GM12878 (cell line): ENCODE measurements around the gene NKAIN1. TPM values are rescaled to one million over a fixed set of nuclear protein-coding genes. Genes with fewer than 3 reads are reported as not detected.

Experiments
- ATAC-seq: fragments of 200-7000 bp; cut with Tn5 transposase; 3 replicates; pipeline ENCODE4 v1.9.1; 2020; ENCODE audit warnings: mild to moderate bottlenecking, moderate library complexity
- BruUV-seq: library from RNA; stranded (reverse); fragments of 400-500 nt; replicated peaks from 2 replicates; lab custom pipeline; 2021; lab: Mats Ljungman, UMichigan
- CTCF ChIA-PET: fragments of 300-600 bp; sonication (Branson Sonifier 250); formaldehyde crosslinking; extraction: SDS; loops from one replicate; lab custom pipeline; 2021; ENCODE audit warnings: inconsistent platforms; lab: Yijun Ruan, JAX
- POLR2A ChIA-PET: fragments of 350-600 bp; formaldehyde crosslinking; extraction: SDS; loops from one replicate; lab custom pipeline; 2021; ENCODE audit warnings: inconsistent platforms; lab: Charles Lee
- RAD21 ChIA-PET: fragments of 300-600 bp; sonication (Branson Sonifier 250); formaldehyde crosslinking; loops from one replicate; lab custom pipeline; 2023; ENCODE audit warnings: antibody characterized with exemption; ENCODE audit not compliant: unreplicated experiment; lab: Charles Lee
- SMC1A ChIA-PET: fragments of 300-600 bp; sonication (Branson Sonifier 250); formaldehyde crosslinking; loops from one replicate; lab custom pipeline; 2023; ENCODE audit not compliant: unreplicated experiment, uncharacterized antibody; lab: Charles Lee
- DNase-seq: peaks from one replicate; pipeline ENCODE4 v3.0.0-alpha.2; 2011; ENCODE audit warnings: low read depth, low spot score
- FAIRE-seq: peaks from 3 replicates; lab custom pipeline; 2011; peaks lifted over from hg19 to GRCh38; lab: Jason Lieb, UNC
- H2AFZ ChIP-seq: 2 replicates; pipeline ENCODE4 v1.6.0; 2011; ENCODE audit warnings: low read depth, low read length, control low read depth; ENCODE audit not compliant: control insufficient read depth
- H3K27ac ChIP-seq: 2 replicates; pipeline ENCODE4 v1.5.1; 2011; ENCODE audit warnings: control low read depth; ENCODE audit not compliant: control insufficient read depth, insufficient read depth
- H3K27me3 ChIP-seq, 2 experiments: replicated peaks in 1 of 2; 2 replicates each; pipeline versions ENCODE4 v1.6.0 to v1.6.1; 2011; ENCODE audit warnings: low read length in 1 of 2; ENCODE audit not compliant: control insufficient read depth in 2 of 2, insufficient read depth in 2 of 2
- H3K36me3 ChIP-seq, 2 experiments: 2 replicates each; pipeline ENCODE4 v1.5.1; 2011; ENCODE audit warnings: low read length in 1 of 2; ENCODE audit not compliant: control insufficient read depth in 2 of 2, insufficient read depth in 2 of 2
- H3K4me1 ChIP-seq: 2 replicates; pipeline ENCODE4 v1.6.1; 2011; ENCODE audit warnings: mild to moderate bottlenecking, low read length, moderate library complexity, mixed read lengths; ENCODE audit not compliant: control insufficient read depth, insufficient read depth
- H3K4me2 ChIP-seq: 2 replicates; pipeline ENCODE4 v1.6.0; 2011; ENCODE audit warnings: control low read depth; ENCODE audit not compliant: control insufficient read depth, insufficient read depth
- H3K4me3 ChIP-seq: fragments of 200-600 bp; sonication (generic); 2 replicates; pipeline ENCODE4 v1.5.1; 2016
- H3K79me2 ChIP-seq: 2 replicates; pipeline ENCODE4 v1.6.0; 2011; ENCODE audit warnings: low read length; ENCODE audit not compliant: control insufficient read depth, insufficient read depth
- H3K9ac ChIP-seq: 2 replicates; pipeline ENCODE4 v1.8.0; 2011; ENCODE audit warnings: low read length, control low read depth, mixed read lengths; ENCODE audit not compliant: control insufficient read depth, insufficient read depth
- H3K9me3 ChIP-seq: replicated peaks from 3 replicates; pipeline ENCODE4 v1.5.1; 2011; ENCODE audit warnings: mild to moderate bottlenecking, low read length; ENCODE audit not compliant: control insufficient read depth, insufficient read depth
- H4K20me1 ChIP-seq: 2 replicates; pipeline ENCODE4 v1.6.0; 2011; ENCODE audit not compliant: control insufficient read depth, insufficient read depth
- BHLHE40 ChIP-seq, 2 experiments: fragments of 450-650 bp in 1 of 2; IDR thresholded peaks; 2 replicates each; pipeline ENCODE4 v1.6.1; 2011 to 2017; ENCODE audit warnings: low read depth in 2 of 2, borderline replicate concordance in 1 of 2, improper control_type of control experiment in 1 of 2, low read length in 1 of 2, mild to moderate bottlenecking in 1 of 2
- CEBPB ChIP-seq, 2 experiments: fragments of 150-350 bp in 1 of 2; IDR thresholded peaks; 2 replicates each; pipeline ENCODE4 v1.6.1; 2012 to 2014; ENCODE audit warnings: low read depth in 2 of 2, low read length in 2 of 2, borderline replicate concordance in 1 of 2, inconsistent platforms in 1 of 2
- EP300 ChIP-seq, 2 experiments: fragments of 150-350 bp in 1 of 2; IDR thresholded peaks; 2 replicates each; pipeline ENCODE4 v1.6.1; 2011 to 2012; ENCODE audit warnings: low read depth in 2 of 2, low read length in 2 of 2, borderline replicate concordance in 1 of 2, improper control_type of control experiment in 1 of 2, inconsistent platforms in 1 of 2; ENCODE audit not compliant: control insufficient read depth in 1 of 2
- FOS ChIP-seq: IDR thresholded peaks from 3 replicates; pipeline ENCODE4 v1.6.1; 2011; ENCODE audit warnings: borderline replicate concordance; ENCODE audit not compliant: insufficient read length; ENCODE audit errors: extremely low read depth
- FOXM1 ChIP-seq: IDR thresholded peaks from 2 replicates; pipeline ENCODE4 v1.6.1; 2012; ENCODE audit warnings: low read depth, mild to moderate bottlenecking, inconsistent platforms, low read length, moderate library complexity
- JUNB ChIP-seq: IDR thresholded peaks from 2 replicates; pipeline ENCODE4 v1.6.1; 2016; ENCODE audit warnings: antibody characterized with exemption, mild to moderate bottlenecking
- MTA2 ChIP-seq: fragments of 450-650 bp; IDR thresholded peaks from 2 replicates; pipeline ENCODE4 v1.6.1; 2016; ENCODE audit warnings: low read depth, mild to moderate bottlenecking, moderate library complexity
- NFXL1 ChIP-seq: fragments of 450-650 bp; IDR thresholded peaks from 2 replicates; pipeline ENCODE4 v1.6.1; 2017; ENCODE audit warnings: antibody characterized with exemption, mild to moderate bottlenecking, borderline replicate concordance
- PAX5 ChIP-seq: IDR thresholded peaks from 2 replicates; pipeline ENCODE4 v1.6.1; 2011; ENCODE audit warnings: low read depth, low read length, borderline replicate concordance
- PML ChIP-seq: IDR thresholded peaks from 2 replicates; pipeline ENCODE4 v1.6.1; 2012; ENCODE audit warnings: low read length, inconsistent platforms
- SMARCA5 ChIP-seq: fragments of 450-650 bp; IDR thresholded peaks from 2 replicates; pipeline ENCODE4 v1.6.1; 2017; ENCODE audit warnings: mild to moderate bottlenecking
- SREBF1 ChIP-seq: IDR thresholded peaks from 2 replicates; pipeline ENCODE4 v1.6.1; 2012; ENCODE audit warnings: mild to moderate bottlenecking, low read length
- ZBED1 ChIP-seq: IDR thresholded peaks from 2 replicates; pipeline ENCODE4 v1.6.1; 2016; ENCODE audit warnings: borderline replicate concordance
- WGBS: methylation state at CpG from one replicate; pipeline ENCODE4 v1.1.6; 2016; ENCODE audit warnings: low lambda C conversion rate; ENCODE audit not compliant: insufficient replicate concordance, insufficient coverage; ENCODE audit errors: missing lambda C conversion rate; 5-methylcytosine and 5-hydroxymethylcytosine counted together
- in situ Hi-C: fragments of 300-500 bp; cut with MboI; formaldehyde crosslinking; loops from 9 replicates; pipeline ENCODE4 v1.14.3; 2018; ENCODE audit warnings: mixed read lengths
- intact Hi-C: fragments of 100-400 bp; cut with micrococcal nuclease; formaldehyde crosslinking; loops from one replicate; pipeline ENCODE4 v1.14.2; 2022; ENCODE audit not compliant: unreplicated experiment
- polyA plus RNA-seq, 11 experiments: library from polyadenylated mRNA; depleted of rRNA in 4 of 11; unstranded in 6 of 11; stranded (reverse) in 5 of 11; fragments of >200 nt; fragmentation: Nextera tagmentation in 4 of 11; fragmentation: Illumina TruSeq in 1 of 11; extraction: Ambion mirVana in 4 of 11; extraction: Trizol in 1 of 11; gene quantifications; 1 replicate in 1 of 11; 2 replicates in 10 of 11; pipeline versions ENCODE4 v1.2.1 to v1.2.3, GENCODE V29; 2011 to 2016; ENCODE audit warnings: inconsistent platforms in 2 of 11, missing spikeins in 2 of 11, low read depth in 1 of 11
- total RNA-seq, 4 experiments: library from RNA; depleted of rRNA in 3 of 4; stranded (reverse); fragments of >200 nt in 3 of 4; fragmentation: Illumina TruSeq in 1 of 4; extraction: Trizol in 1 of 4; gene quantifications; 2 replicates each; pipeline versions ENCODE4 v1.2.1 to v1.2.3, GENCODE V29; 2013 to 2021
- TF ChIP-seq, protein P1 (sequence below): IDR thresholded peaks from 2 replicates; pipeline ENCODE4 v1.6.1; 2011; ENCODE audit warnings: borderline replicate concordance, low read depth, mild to moderate bottlenecking, moderate library complexity, low read length; ENCODE audit not compliant: insufficient read depth, poor library complexity, severe bottlenecking
- TF ChIP-seq, protein P2 (sequence below): fragments of 450-650 bp; IDR thresholded peaks from 2 replicates; pipeline ENCODE4 v1.6.1; 2018; ENCODE audit warnings: borderline replicate concordance, mild to moderate bottlenecking; ENCODE audit not compliant: partially characterized antibody
- TF ChIP-seq, protein P3 (sequence below): fragments of 450-650 bp; IDR thresholded peaks from 2 replicates; pipeline ENCODE4 v1.6.1; 2017; ENCODE audit warnings: mild to moderate bottlenecking
- TF ChIP-seq, protein P4 (sequence below): fragments of 450-650 bp; IDR thresholded peaks from 2 replicates; pipeline ENCODE4 v1.6.1; 2017; ENCODE audit warnings: borderline replicate concordance

Gene NKAIN1
- total and polyA plus RNA-seq, 10 of the 15 experiments (the other 5 are each of a cell fraction or from before 2014, with no cell fraction given) = not detected

DNA sequence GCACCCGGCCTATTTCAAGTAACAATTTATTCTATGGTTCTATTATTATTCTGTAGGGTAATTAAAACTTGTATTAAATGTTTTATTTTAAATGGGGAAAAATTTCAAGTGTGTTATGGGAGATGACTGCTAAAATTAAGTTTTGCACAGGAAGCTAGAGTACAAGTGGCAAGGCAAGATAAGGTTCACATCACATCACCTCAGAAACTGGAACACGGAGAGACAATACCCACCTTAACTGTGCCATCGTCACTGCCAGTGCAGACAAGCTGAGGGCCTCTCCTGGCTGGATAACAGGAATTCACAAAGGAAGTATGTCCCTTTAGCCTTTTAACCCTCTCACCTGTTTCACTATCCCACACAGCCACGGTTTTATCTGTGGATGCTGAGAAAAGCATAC, 49.3 kb upstream of the NKAIN1 start:
- BruUV-seq = no TSS peak
- no peaks in the 10 kb centered on the region for H3K9me3 ChIP-seq
- RAD21 ChIA-PET = no interaction called here
- no peaks in the 10 kb centered on the region for H3K4me1 ChIP-seq
- H4K20me1 ChIP-seq = no peaks in the 10 kb centered on the region
- peaks cover 3 to 26% of the 10 kb centered on the region in 2 experiments for H3K36me3 ChIP-seq
- no peak overlapping the region for H3K4me2 ChIP-seq
- no peak overlapping the region for H3K9ac ChIP-seq
- H3K4me3 ChIP-seq = no peak overlapping the region
- in situ Hi-C loops = no loop called here
- WGBS = 52% methylated on average over 4 of the region's 4 CpGs
- no peak for FAIRE-seq
- CTCF ChIA-PET = interaction anchor here (1.1 kb wide), 1 partner anchor 123 kb away, joined by 3 read pairs; no protein-coding TSS in a partner anchor
- POLR2A ChIA-PET = interaction anchor here (0.6 kb wide), 1 partner anchor 1734 kb away, joined by 3 read pairs; no protein-coding TSS in a partner anchor
- H3K27ac ChIP-seq = no peak overlapping the region
- DNase-seq = no peak
- H2AFZ ChIP-seq = no peak overlapping the region
- intact Hi-C loops = no loop called here
- ATAC-seq = no peak
- no peaks in the 10 kb centered on the region for H3K27me3 ChIP-seq
- SMC1A ChIA-PET = no interaction called here
- no peaks in the 10 kb centered on the region; the same call in 1 of the 2 replicates for H3K79me2 ChIP-seq
- no peak for TF ChIP-seq PAX5
- TF ChIP-seq EP300 (IDR thresholded peaks at IDR 0.05; ENCODE audit: borderline replicate concordance in 1 of 2, control insufficient read depth in 1 of 2, low read depth in 2 of 2, low read length in 2 of 2) = no peak
- TF ChIP-seq, protein P1, sequence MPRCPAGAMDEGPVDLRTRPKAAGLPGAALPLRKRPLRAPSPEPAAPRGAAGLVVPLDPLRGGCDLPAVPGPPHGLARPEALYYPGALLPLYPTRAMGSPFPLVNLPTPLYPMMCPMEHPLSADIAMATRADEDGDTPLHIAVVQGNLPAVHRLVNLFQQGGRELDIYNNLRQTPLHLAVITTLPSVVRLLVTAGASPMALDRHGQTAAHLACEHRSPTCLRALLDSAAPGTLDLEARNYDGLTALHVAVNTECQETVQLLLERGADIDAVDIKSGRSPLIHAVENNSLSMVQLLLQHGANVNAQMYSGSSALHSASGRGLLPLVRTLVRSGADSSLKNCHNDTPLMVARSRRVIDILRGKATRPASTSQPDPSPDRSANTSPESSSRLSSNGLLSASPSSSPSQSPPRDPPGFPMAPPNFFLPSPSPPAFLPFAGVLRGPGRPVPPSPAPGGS = no peak
- TF ChIP-seq SREBF1 = no peak
- no peak for TF ChIP-seq ZBED1
- no peak for TF ChIP-seq FOS
- no peak for TF ChIP-seq SMARCA5
- TF ChIP-seq, protein P2, sequence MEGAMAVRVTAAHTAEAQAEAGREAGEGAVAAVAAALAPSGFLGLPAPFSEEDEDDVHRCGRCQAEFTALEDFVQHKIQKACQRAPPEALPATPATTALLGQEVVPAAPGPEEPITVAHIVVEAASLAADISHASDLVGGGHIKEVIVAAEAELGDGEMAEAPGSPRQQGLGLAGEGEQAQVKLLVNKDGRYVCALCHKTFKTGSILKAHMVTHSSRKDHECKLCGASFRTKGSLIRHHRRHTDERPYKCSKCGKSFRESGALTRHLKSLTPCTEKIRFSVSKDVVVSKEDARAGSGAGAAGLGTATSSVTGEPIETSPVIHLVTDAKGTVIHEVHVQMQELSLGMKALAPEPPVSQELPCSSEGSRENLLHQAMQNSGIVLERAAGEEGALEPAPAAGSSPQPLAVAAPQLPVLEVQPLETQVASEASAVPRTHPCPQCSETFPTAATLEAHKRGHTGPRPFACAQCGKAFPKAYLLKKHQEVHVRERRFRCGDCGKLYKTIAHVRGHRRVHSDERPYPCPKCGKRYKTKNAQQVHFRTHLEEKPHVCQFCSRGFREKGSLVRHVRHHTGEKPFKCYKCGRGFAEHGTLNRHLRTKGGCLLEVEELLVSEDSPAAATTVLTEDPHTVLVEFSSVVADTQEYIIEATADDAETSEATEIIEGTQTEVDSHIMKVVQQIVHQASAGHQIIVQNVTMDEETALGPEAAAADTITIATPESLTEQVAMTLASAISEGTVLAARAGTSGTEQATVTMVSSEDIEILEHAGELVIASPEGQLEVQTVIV = no peak
- no peak for TF ChIP-seq CEBPB (IDR thresholded peaks at IDR 0.05; ENCODE audit: borderline replicate concordance in 1 of 2, low read depth in 2 of 2, low read length in 2 of 2)
- TF ChIP-seq, protein P3, sequence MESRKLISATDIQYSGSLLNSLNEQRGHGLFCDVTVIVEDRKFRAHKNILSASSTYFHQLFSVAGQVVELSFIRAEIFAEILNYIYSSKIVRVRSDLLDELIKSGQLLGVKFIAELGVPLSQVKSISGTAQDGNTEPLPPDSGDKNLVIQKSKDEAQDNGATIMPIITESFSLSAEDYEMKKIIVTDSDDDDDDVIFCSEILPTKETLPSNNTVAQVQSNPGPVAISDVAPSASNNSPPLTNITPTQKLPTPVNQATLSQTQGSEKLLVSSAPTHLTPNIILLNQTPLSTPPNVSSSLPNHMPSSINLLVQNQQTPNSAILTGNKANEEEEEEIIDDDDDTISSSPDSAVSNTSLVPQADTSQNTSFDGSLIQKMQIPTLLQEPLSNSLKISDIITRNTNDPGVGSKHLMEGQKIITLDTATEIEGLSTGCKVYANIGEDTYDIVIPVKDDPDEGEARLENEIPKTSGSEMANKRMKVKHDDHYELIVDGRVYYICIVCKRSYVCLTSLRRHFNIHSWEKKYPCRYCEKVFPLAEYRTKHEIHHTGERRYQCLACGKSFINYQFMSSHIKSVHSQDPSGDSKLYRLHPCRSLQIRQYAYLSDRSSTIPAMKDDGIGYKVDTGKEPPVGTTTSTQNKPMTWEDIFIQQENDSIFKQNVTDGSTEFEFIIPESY = no peak
- TF ChIP-seq JUNB = no peak
- TF ChIP-seq BHLHE40 (IDR thresholded peaks at IDR 0.05; ENCODE audit: borderline replicate concordance in 1 of 2, low read depth in 2 of 2, low read length in 1 of 2) = no peak
- no peak for TF ChIP-seq PML
- TF ChIP-seq, protein P4, sequence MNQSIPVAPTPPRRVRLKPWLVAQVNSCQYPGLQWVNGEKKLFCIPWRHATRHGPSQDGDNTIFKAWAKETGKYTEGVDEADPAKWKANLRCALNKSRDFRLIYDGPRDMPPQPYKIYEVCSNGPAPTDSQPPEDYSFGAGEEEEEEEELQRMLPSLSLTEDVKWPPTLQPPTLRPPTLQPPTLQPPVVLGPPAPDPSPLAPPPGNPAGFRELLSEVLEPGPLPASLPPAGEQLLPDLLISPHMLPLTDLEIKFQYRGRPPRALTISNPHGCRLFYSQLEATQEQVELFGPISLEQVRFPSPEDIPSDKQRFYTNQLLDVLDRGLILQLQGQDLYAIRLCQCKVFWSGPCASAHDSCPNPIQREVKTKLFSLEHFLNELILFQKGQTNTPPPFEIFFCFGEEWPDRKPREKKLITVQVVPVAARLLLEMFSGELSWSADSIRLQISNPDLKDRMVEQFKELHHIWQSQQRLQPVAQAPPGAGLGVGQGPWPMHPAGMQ = no peak
- TF ChIP-seq FOXM1 = no peak
- no peak for TF ChIP-seq MTA2
- no peak for TF ChIP-seq NFXL1
